PFSK-1 (cell line): Measurements from ENCODE around the gene TICRR.

Experiments
- FOXP2 ChIP-seq: optimal IDR thresholded peaks from 2 replicates; pipeline ENCODE3; 2011; ENCODE audit warnings: borderline replicate concordance, control low read depth, inconsistent platforms; ENCODE audit not compliant: insufficient read depth; ENCODE audit errors: extremely low read length, extremely low read depth
- POLR2AphosphoS5 ChIP-seq: IDR thresholded peaks from 2 replicates; pipeline ENCODE4 v1.6.1; 2012; ENCODE audit warnings: low read depth, mild to moderate bottlenecking, control low read depth, low read length, moderate library complexity
- REST ChIP-seq, 2 experiments: IDR thresholded peaks; 2 replicates each; pipeline versions ENCODE4 v1.6.1 to v1.8.0; 2011 to 2012; ENCODE audit warnings: low read depth in 2 of 2, low read length in 2 of 2, control low read depth in 1 of 2, inconsistent platforms in 1 of 2, mild to moderate bottlenecking in 1 of 2, moderate library complexity in 1 of 2; ENCODE audit not compliant: insufficient read depth in 1 of 2
- SIN3A ChIP-seq: IDR thresholded peaks from 2 replicates; pipeline ENCODE4 v1.6.1; 2012; ENCODE audit warnings: mild to moderate bottlenecking, low read length, moderate library complexity, borderline replicate concordance; ENCODE audit not compliant: insufficient read depth
- TAF1 ChIP-seq: IDR thresholded peaks from 2 replicates; pipeline ENCODE4 v1.6.1; 2012; ENCODE audit warnings: low read length, control low read depth, borderline replicate concordance; ENCODE audit not compliant: insufficient read depth

- no peak for TF ChIP-seq POLR2AphosphoS5
- TF ChIP-seq SIN3A = no peak
- TF ChIP-seq REST (IDR thresholded peaks at IDR 0.05; ENCODE audit: insufficient read depth in 1 of 2, low read depth in 2 of 2, low read length in 2 of 2) = no peak
- peak; percentile 74 for TF ChIP-seq FOXP2
- no peak for TF ChIP-seq TAF1
Measured at GRCh38 chr15:89647191-89647851, 72.1 kb downstream of the TICRR start.
